ENCODE measurements around the gene CDK14. TPM values are rescaled to one million over a fixed set of nuclear protein-coding genes. Genes with fewer than 3 reads are reported as not detected.
A peak's percentile ranks its signal among the peaks of the same experiment; 100 is the strongest.

CDK14 gene
- total RNA-seq, 1 donor from 2014 or later, result 1.9 TPM

GRCh38 chr7:91047636-91048035 lies 451.5 kb downstream of the CDK14 start:
- H3K27me3 Mint-ChIP-seq, result no peaks in the 10 kb centered on the region

GRCh38 chr7:91050677-91051076 lies 454.6 kb downstream of the CDK14 start:
- intact Hi-C loops (cut with micrococcal nuclease), result no loop called here
- peaks cover 9% of the 10 kb centered on the region for H3K4me1 Mint-ChIP-seq
- H3K36me3 Mint-ChIP-seq (ENCODE audit: low read depth), result no peaks in the 10 kb centered on the region
- H3K9me3 Mint-ChIP-seq, result peaks cover 4% of the 10 kb centered on the region
- no peak overlapping the region for H3K27ac Mint-ChIP-seq
- H3K4me3 Mint-ChIP-seq, result peak overlapping the region; percentile 64
- DNase-seq, result peak; percentile 66
- peaks cover 2% of the 10 kb centered on the region for H3K27me3 Mint-ChIP-seq

More at GRCh38 chr7:91047636-91048035, 451.5 kb downstream of the CDK14 start:
- Mint-ChIP-seq H3K36me3 (ENCODE audit: low read depth) (no peaks in the 10 kb centered on the region), H3K4me1 (peaks cover 9% of the 10 kb centered on the region), H3K4me3 (no peak overlapping the region), H3K27ac (no peak overlapping the region), H3K9me3 (peaks cover 4% of the 10 kb centered on the region)
- no peak for DNase-seq
- intact Hi-C loops (cut with micrococcal nuclease), result no loop called here

- intact Hi-C loops (cut with micrococcal nuclease), result no loop called here
- H3K27me3 Mint-ChIP-seq, result peaks cover 2% of the 10 kb centered on the region
- no peaks in the 10 kb centered on the region for H3K36me3 Mint-ChIP-seq (ENCODE audit: low read depth)
- no peak for DNase-seq
- no peak overlapping the region for H3K27ac Mint-ChIP-seq
- peaks cover 9% of the 10 kb centered on the region for H3K4me1 Mint-ChIP-seq
- no peak overlapping the region for H3K4me3 Mint-ChIP-seq
- peaks cover 4% of the 10 kb centered on the region for H3K9me3 Mint-ChIP-seq
These were observed 455.8 kb downstream of the CDK14 start for GRCh38 chr7:91051966-91052365.

- DNase-seq, result no peak
- intact Hi-C loops (cut with micrococcal nuclease), result no loop called here
- Mint-ChIP-seq H3K27ac (no peak overlapping the region), H3K9me3 (peaks cover 4% of the 10 kb centered on the region), H3K4me1 (peaks cover 9% of the 10 kb centered on the region), H3K36me3 (ENCODE audit: low read depth) (no peaks in the 10 kb centered on the region), H3K27me3 (peaks cover 2% of the 10 kb centered on the region), H3K4me3 (no peak overlapping the region)
These were observed 458.3 kb downstream of the CDK14 start for GRCh38 chr7:91054374-91054773.

GRCh38 chr7:91055219-91055618 lies 459.1 kb downstream of the CDK14 start:
- Mint-ChIP-seq H3K27me3 (peaks cover 2% of the 10 kb centered on the region), H3K9me3 (no peaks in the 10 kb centered on the region), H3K27ac (no peak overlapping the region), H3K4me3 (no peak overlapping the region), H3K4me1 (peaks cover 6% of the 10 kb centered on the region), H3K36me3 (ENCODE audit: low read depth) (no peaks in the 10 kb centered on the region)
- no peak for DNase-seq
- intact Hi-C loops (cut with micrococcal nuclease), result no loop called here

- intact Hi-C loops (cut with micrococcal nuclease), result no loop called here
These were observed 466.6 kb downstream of the CDK14 start for GRCh38 chr7:91062713-91063112.

GRCh38 chr7:91064052-91064451 lies 467.9 kb downstream of the CDK14 start:
- no peak overlapping the region for H3K4me3 Mint-ChIP-seq
- H3K27ac Mint-ChIP-seq, result no peak overlapping the region
- H3K27me3 Mint-ChIP-seq, result peaks cover 2% of the 10 kb centered on the region
- H3K9me3 Mint-ChIP-seq, result no peaks in the 10 kb centered on the region
- H3K36me3 Mint-ChIP-seq (ENCODE audit: low read depth), result no peaks in the 10 kb centered on the region
- intact Hi-C loops (cut with micrococcal nuclease), result no loop called here
- no peak for DNase-seq
- no peaks in the 10 kb centered on the region for H3K4me1 Mint-ChIP-seq

More at GRCh38 chr7:91062713-91063112, 466.6 kb downstream of the CDK14 start:
- H3K4me1 Mint-ChIP-seq, result no peaks in the 10 kb centered on the region
- H3K27ac Mint-ChIP-seq, result no peak overlapping the region
- H3K9me3 Mint-ChIP-seq, result no peaks in the 10 kb centered on the region
- no peak for DNase-seq
- H3K36me3 Mint-ChIP-seq (ENCODE audit: low read depth), result no peaks in the 10 kb centered on the region
- no peaks in the 10 kb centered on the region for H3K27me3 Mint-ChIP-seq
- H3K4me3 Mint-ChIP-seq, result no peak overlapping the region

GRCh38 chr7:91064938-91065337 lies 468.8 kb downstream of the CDK14 start:
- Mint-ChIP-seq H3K27ac (no peak overlapping the region), H3K4me3 (no peak overlapping the region), H3K9me3 (no peaks in the 10 kb centered on the region), H3K36me3 (ENCODE audit: low read depth) (no peaks in the 10 kb centered on the region), H3K4me1 (no peaks in the 10 kb centered on the region), H3K27me3 (peaks cover 2% of the 10 kb centered on the region)
- intact Hi-C loops (cut with micrococcal nuclease), result no loop called here
- no peak for DNase-seq

- Mint-ChIP-seq H3K36me3 (ENCODE audit: low read depth) (no peaks in the 10 kb centered on the region), H3K4me3 (no peak overlapping the region), H3K27me3 (peaks cover 2% of the 10 kb centered on the region), H3K9me3 (no peaks in the 10 kb centered on the region), H3K27ac (no peak overlapping the region), H3K4me1 (no peaks in the 10 kb centered on the region)
- intact Hi-C loops (cut with micrococcal nuclease), result no loop called here
- DNase-seq, result no peak
These were observed 470.5 kb downstream of the CDK14 start for GRCh38 chr7:91066627-91067026.

- intact Hi-C loops (cut with micrococcal nuclease), result no loop called here
- Mint-ChIP-seq H3K36me3 (ENCODE audit: low read depth) (no peaks in the 10 kb centered on the region), H3K27ac (no peak overlapping the region), H3K27me3 (peaks cover 2% of the 10 kb centered on the region), H3K4me1 (no peaks in the 10 kb centered on the region), H3K9me3 (no peaks in the 10 kb centered on the region), H3K4me3 (no peak overlapping the region)
- no peak for DNase-seq
These were observed 471.1 kb downstream of the CDK14 start for GRCh38 chr7:91067242-91067641.

- intact Hi-C loops (cut with micrococcal nuclease), result no loop called here
- Mint-ChIP-seq H3K27ac (no peak overlapping the region), H3K4me3 (no peak overlapping the region), H3K36me3 (ENCODE audit: low read depth) (no peaks in the 10 kb centered on the region), H3K4me1 (no peaks in the 10 kb centered on the region), H3K9me3 (no peaks in the 10 kb centered on the region), H3K27me3 (peaks cover 5% of the 10 kb centered on the region)
- no peak for DNase-seq
These were observed 472.1 kb downstream of the CDK14 start for GRCh38 chr7:91068136-91068795.

GRCh38 chr7:91069146-91069545 lies 473.0 kb downstream of the CDK14 start:
- intact Hi-C loops (cut with micrococcal nuclease), result no loop called here
- no peaks in the 10 kb centered on the region for H3K36me3 Mint-ChIP-seq (ENCODE audit: low read depth)
- H3K4me3 Mint-ChIP-seq, result no peak overlapping the region
- H3K27ac Mint-ChIP-seq, result no peak overlapping the region
- peaks cover 5% of the 10 kb centered on the region for H3K27me3 Mint-ChIP-seq
- DNase-seq, result no peak
- H3K4me1 Mint-ChIP-seq, result no peaks in the 10 kb centered on the region
- H3K9me3 Mint-ChIP-seq, result no peaks in the 10 kb centered on the region

- DNase-seq, result no peak
- H3K27ac Mint-ChIP-seq, result no peak overlapping the region
- H3K27me3 Mint-ChIP-seq, result peaks cover 6% of the 10 kb centered on the region
- H3K4me1 Mint-ChIP-seq, result peaks cover 7% of the 10 kb centered on the region
- no peak overlapping the region for H3K4me3 Mint-ChIP-seq
- no peaks in the 10 kb centered on the region for H3K9me3 Mint-ChIP-seq
- intact Hi-C loops (cut with micrococcal nuclease), result no loop called here
- no peaks in the 10 kb centered on the region for H3K36me3 Mint-ChIP-seq (ENCODE audit: low read depth)
These were observed 483.4 kb downstream of the CDK14 start for GRCh38 chr7:91079487-91079886.

GRCh38 chr7:91080351-91080750 lies 484.2 kb downstream of the CDK14 start:
- peaks cover 15% of the 10 kb centered on the region for H3K4me1 Mint-ChIP-seq
- intact Hi-C loops (cut with micrococcal nuclease), result loop anchor here (10.0 kb wide), 1 partner anchor 1364 kb away; the partner anchor contains the start of gene GATAD1
- DNase-seq, result no peak
- H3K4me3 Mint-ChIP-seq, result no peak overlapping the region
- H3K27me3 Mint-ChIP-seq, result peaks cover 6% of the 10 kb centered on the region
- H3K9me3 Mint-ChIP-seq, result no peaks in the 10 kb centered on the region
- H3K27ac Mint-ChIP-seq, result no peak overlapping the region
- H3K36me3 Mint-ChIP-seq (ENCODE audit: low read depth), result no peaks in the 10 kb centered on the region

- Mint-ChIP-seq H3K4me3 (no peak overlapping the region), H3K27ac (no peak overlapping the region), H3K4me1 (peaks cover 17% of the 10 kb centered on the region), H3K27me3 (peaks cover 6% of the 10 kb centered on the region), H3K36me3 (ENCODE audit: low read depth) (no peaks in the 10 kb centered on the region), H3K9me3 (no peaks in the 10 kb centered on the region)
- intact Hi-C loops (cut with micrococcal nuclease), result loop anchor here (10.0 kb wide), 1 partner anchor 1363 kb away; the partner anchor contains the start of gene GATAD1
- DNase-seq, result no peak
These were observed 485.9 kb downstream of the CDK14 start for GRCh38 chr7:91082038-91082437.
